Measurements from ENCODE around the gene CLUH.

The CLUH gene

GRCh38 chr17:2737693-2738092 is 26.1 kb upstream of the CLUH start:
- Histone ChIP-seq H3K4me2 (ENCODE audit: low read length) (no peak overlapping the region), H3K27ac (ENCODE audit: low read length) (no peak overlapping the region), H3K9ac (ENCODE audit: low read length) (no peak overlapping the region), H3K9me3 (ENCODE audit: insufficient read depth, low read length) (no peaks in the 10 kb centered on the region), H3K79me2 (ENCODE audit: low read length) (no peaks in the 10 kb centered on the region), H4K20me1 (ENCODE audit: insufficient read depth, low read length) (no peaks in the 10 kb centered on the region), H2AFZ (ENCODE audit: low read depth, low read length) (no peak overlapping the region), H3K36me3 (replicated peaks; ENCODE audit: low read depth, low read length) (no peaks in the 10 kb centered on the region), H3K4me3 (ENCODE audit: low read length) (no peak overlapping the region), H3K27me3 (ENCODE audit: low read depth, low read length) (no peaks in the 10 kb centered on the region), H3K4me1 (ENCODE audit: low read length) (no peaks in the 10 kb centered on the region)
- TF ChIP-seq EZH2phosphoT487 (IDR thresholded peaks at IDR 0.05; ENCODE audit: low read depth) (no peak), CTCF (IDR thresholded peaks at IDR 0.05; ENCODE audit: low read depth, low read length) (no peak)

- Histone ChIP-seq H3K4me1 (ENCODE audit: low read length) (no peaks in the 10 kb centered on the region), H3K4me2 (ENCODE audit: low read length) (no peak overlapping the region), H4K20me1 (ENCODE audit: insufficient read depth, low read length) (no peaks in the 10 kb centered on the region), H3K27me3 (ENCODE audit: low read depth, low read length) (no peaks in the 10 kb centered on the region), H3K4me3 (ENCODE audit: low read length) (no peak overlapping the region), H3K36me3 (replicated peaks; ENCODE audit: low read depth, low read length) (no peaks in the 10 kb centered on the region), H2AFZ (ENCODE audit: low read depth, low read length) (no peak overlapping the region), H3K9me3 (ENCODE audit: insufficient read depth, low read length) (no peaks in the 10 kb centered on the region), H3K79me2 (ENCODE audit: low read length) (no peaks in the 10 kb centered on the region), H3K27ac (ENCODE audit: low read length) (no peak overlapping the region), H3K9ac (ENCODE audit: low read length) (no peak overlapping the region)
- TF ChIP-seq EZH2phosphoT487 (IDR thresholded peaks at IDR 0.05; ENCODE audit: low read depth) = no peak
- no peak for TF ChIP-seq CTCF (IDR thresholded peaks at IDR 0.05; ENCODE audit: low read depth, low read length)
Observed at GRCh38 chr17:2736956-2737355, 25.4 kb upstream of the CLUH start.

DNA sequence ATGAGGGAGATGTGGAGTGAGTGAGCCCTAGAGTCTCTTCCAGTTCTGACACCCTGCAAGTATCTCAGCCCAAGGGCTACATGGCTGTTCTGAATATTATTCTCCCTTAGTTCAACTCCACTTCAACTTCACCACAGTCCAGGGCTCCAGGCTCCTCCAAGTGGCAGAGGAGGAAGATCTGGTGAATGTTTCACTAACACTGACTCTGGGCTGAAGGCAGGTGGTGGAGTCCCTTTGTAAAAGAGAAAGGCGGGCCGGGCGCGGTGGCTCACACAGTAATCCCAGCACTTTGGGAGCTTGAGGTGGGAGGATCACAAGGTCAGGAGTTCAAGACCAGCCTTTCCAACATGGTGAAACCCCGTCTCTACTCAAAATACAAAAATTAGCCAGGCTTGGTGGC is 24.3 kb upstream of the CLUH start:
- H3K27ac ChIP-seq (ENCODE audit: low read length) = no peak overlapping the region

GRCh38 chr17:2734939-2735338 is 23.4 kb upstream of the CLUH start:
- no peaks in the 10 kb centered on the region for H4K20me1 ChIP-seq (ENCODE audit: insufficient read depth, low read length)
- no peaks in the 10 kb centered on the region for H3K27me3 ChIP-seq (ENCODE audit: low read depth, low read length)
- H3K36me3 ChIP-seq (replicated peaks; ENCODE audit: low read depth, low read length) = no peaks in the 10 kb centered on the region
- no peak overlapping the region for H3K4me2 ChIP-seq (ENCODE audit: low read length)
- no peak overlapping the region for H3K9ac ChIP-seq (ENCODE audit: low read length)
- H3K9me3 ChIP-seq (ENCODE audit: insufficient read depth, low read length) = no peaks in the 10 kb centered on the region
- no peaks in the 10 kb centered on the region for H3K79me2 ChIP-seq (ENCODE audit: low read length)
- TF ChIP-seq CTCF (IDR thresholded peaks at IDR 0.05; ENCODE audit: low read depth, low read length) (no peak), EZH2phosphoT487 (IDR thresholded peaks at IDR 0.05; ENCODE audit: low read depth) (no peak)
- H3K4me1 ChIP-seq (ENCODE audit: low read length) = no peaks in the 10 kb centered on the region
- H2AFZ ChIP-seq (ENCODE audit: low read depth, low read length) = no peak overlapping the region
- H3K27ac ChIP-seq (ENCODE audit: low read length) = no peak overlapping the region
- H3K4me3 ChIP-seq (ENCODE audit: low read length) = no peak overlapping the region

More for the DNA sequence above, 24.3 kb upstream of the CLUH start:
- no peaks in the 10 kb centered on the region for H3K4me1 ChIP-seq (ENCODE audit: low read length)
- TF ChIP-seq EZH2phosphoT487 (IDR thresholded peaks at IDR 0.05; ENCODE audit: low read depth) (no peak), CTCF (IDR thresholded peaks at IDR 0.05; ENCODE audit: low read depth, low read length) (no peak)
- no peaks in the 10 kb centered on the region for H3K79me2 ChIP-seq (ENCODE audit: low read length)
- no peaks in the 10 kb centered on the region for H3K27me3 ChIP-seq (ENCODE audit: low read depth, low read length)
- no peak overlapping the region for H3K9ac ChIP-seq (ENCODE audit: low read length)
- no peak overlapping the region for H2AFZ ChIP-seq (ENCODE audit: low read depth, low read length)
- no peak overlapping the region for H3K4me2 ChIP-seq (ENCODE audit: low read length)
- no peaks in the 10 kb centered on the region for H3K9me3 ChIP-seq (ENCODE audit: insufficient read depth, low read length)
- no peaks in the 10 kb centered on the region for H3K36me3 ChIP-seq (replicated peaks; ENCODE audit: low read depth, low read length)
- no peak overlapping the region for H3K4me3 ChIP-seq (ENCODE audit: low read length)
- H4K20me1 ChIP-seq (ENCODE audit: insufficient read depth, low read length) = no peaks in the 10 kb centered on the region
